SK-N-MC (cell line): ENCODE results near the gene NHS.

Source experiments
- EZH2 ChIP-seq: fragments of 200-600 bp; sonication (generic); IDR thresholded peaks from one replicate; pipeline ENCODE4 v1.6.1; 2017; ENCODE audit warnings: antibody characterized with exemption
- POLR2AphosphoS5 ChIP-seq: IDR thresholded peaks from 2 replicates; pipeline ENCODE4 v1.6.1; 2012; ENCODE audit warnings: mild to moderate bottlenecking, low read depth, low read length, borderline replicate concordance

GRCh38 chrX:17596061-17596460, 221.1 kb downstream of the NHS start:
- no peak for TF ChIP-seq EZH2
- TF ChIP-seq POLR2AphosphoS5, result no peak
